Dendritic cell treated with granulocyte-macrophage colony-stimulating factor and Interleukin-4, amounts not matched to agents 40 ng/mL and 50 ng/mL, for 4 days (primary cell): ENCODE results near the gene TMPRSS4.
A peak's percentile ranks its signal among the peaks of the same experiment; 100 is the strongest.

ENCODE experiments used
- H3K27ac Mint-ChIP-seq: one replicate; pipeline ENCODE4 v1.8.0; 2022; ENCODE audit warnings: mild to moderate bottlenecking, mixed read lengths
- H3K27me3 Mint-ChIP-seq: one replicate; pipeline ENCODE4 v1.8.0; 2022; ENCODE audit warnings: mild to moderate bottlenecking, mixed read lengths
- H3K36me3 Mint-ChIP-seq: one replicate; pipeline ENCODE4 v1.8.0; 2022; ENCODE audit warnings: low read depth, mixed read lengths
- H3K4me1 Mint-ChIP-seq: one replicate; pipeline ENCODE4 v1.8.0; 2022; ENCODE audit warnings: low read depth, mixed read lengths
- H3K4me3 Mint-ChIP-seq: one replicate; pipeline ENCODE4 v1.8.0; 2022; ENCODE audit warnings: mild to moderate bottlenecking, moderate library complexity, mixed read lengths
- H3K9me3 Mint-ChIP-seq: one replicate; pipeline ENCODE4 v1.8.0; 2022; ENCODE audit warnings: mixed read lengths
- intact Hi-C: fragments of 100-400 bp; cut with micrococcal nuclease; formaldehyde crosslinking; loops from one replicate; pipeline ENCODE4 v1.15.0; 2022

Gene TMPRSS4

DNA sequence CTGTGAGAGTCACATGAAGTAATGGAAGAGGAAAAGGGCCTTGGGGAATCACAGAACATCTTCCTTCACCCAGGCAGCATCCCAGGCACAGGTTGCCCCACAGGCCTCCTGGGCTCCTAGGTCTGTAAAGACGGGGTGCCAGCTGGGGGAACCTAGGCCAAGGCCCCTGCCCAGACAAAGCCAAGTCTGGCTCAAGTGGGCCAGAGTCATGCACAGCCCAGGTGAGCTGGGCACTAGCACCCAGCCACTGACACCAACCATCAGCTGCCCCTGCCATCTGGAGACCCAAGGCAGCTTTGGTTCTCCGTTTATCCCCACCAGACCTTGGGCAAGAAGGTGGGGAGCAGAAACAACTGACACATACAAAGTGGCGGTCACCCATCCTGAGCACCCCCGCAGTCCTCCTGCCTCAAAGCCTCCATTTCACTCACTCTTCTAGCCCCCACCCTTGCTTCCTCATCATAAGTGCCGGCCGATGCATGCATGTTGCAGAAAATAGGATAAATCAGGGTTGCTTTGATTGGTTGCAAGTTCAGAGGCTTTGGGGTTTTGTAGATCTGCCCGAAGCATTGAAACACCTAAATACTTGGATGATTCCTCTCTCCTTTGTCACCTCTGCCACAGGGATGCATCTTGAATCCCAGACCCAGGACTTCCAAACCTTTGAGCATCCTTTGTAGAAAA, 26.5 kb upstream of the TMPRSS4 start:
- no peaks in the 10 kb centered on the region for H3K36me3 Mint-ChIP-seq
- H3K27ac Mint-ChIP-seq: peak overlapping the region; percentile 32
- no peaks in the 10 kb centered on the region for H3K9me3 Mint-ChIP-seq
- H3K27me3 Mint-ChIP-seq: no peaks in the 10 kb centered on the region
- H3K4me3 Mint-ChIP-seq: no peak overlapping the region
- peaks cover 60% of the 10 kb centered on the region for H3K4me1 Mint-ChIP-seq
- intact Hi-C loops: loop anchor here (5.0 kb wide), 3 partner anchors 48 to 208 kb away; partner anchors contain the start of gene IL10RA

GRCh38 chr11:118051136-118051610, 25.7 kb upstream of the TMPRSS4 start:
- peak overlapping the region; percentile 79 for H3K27ac Mint-ChIP-seq
- no peaks in the 10 kb centered on the region for H3K9me3 Mint-ChIP-seq
- H3K4me3 Mint-ChIP-seq: no peak overlapping the region
- H3K4me1 Mint-ChIP-seq: peaks cover 66% of the 10 kb centered on the region
- intact Hi-C loops: loop anchor here (5.0 kb wide), 3 partner anchors 49 to 209 kb away; partner anchors contain the start of gene IL10RA
- peaks cover 2% of the 10 kb centered on the region for H3K27me3 Mint-ChIP-seq
- H3K36me3 Mint-ChIP-seq: no peaks in the 10 kb centered on the region

DNA sequence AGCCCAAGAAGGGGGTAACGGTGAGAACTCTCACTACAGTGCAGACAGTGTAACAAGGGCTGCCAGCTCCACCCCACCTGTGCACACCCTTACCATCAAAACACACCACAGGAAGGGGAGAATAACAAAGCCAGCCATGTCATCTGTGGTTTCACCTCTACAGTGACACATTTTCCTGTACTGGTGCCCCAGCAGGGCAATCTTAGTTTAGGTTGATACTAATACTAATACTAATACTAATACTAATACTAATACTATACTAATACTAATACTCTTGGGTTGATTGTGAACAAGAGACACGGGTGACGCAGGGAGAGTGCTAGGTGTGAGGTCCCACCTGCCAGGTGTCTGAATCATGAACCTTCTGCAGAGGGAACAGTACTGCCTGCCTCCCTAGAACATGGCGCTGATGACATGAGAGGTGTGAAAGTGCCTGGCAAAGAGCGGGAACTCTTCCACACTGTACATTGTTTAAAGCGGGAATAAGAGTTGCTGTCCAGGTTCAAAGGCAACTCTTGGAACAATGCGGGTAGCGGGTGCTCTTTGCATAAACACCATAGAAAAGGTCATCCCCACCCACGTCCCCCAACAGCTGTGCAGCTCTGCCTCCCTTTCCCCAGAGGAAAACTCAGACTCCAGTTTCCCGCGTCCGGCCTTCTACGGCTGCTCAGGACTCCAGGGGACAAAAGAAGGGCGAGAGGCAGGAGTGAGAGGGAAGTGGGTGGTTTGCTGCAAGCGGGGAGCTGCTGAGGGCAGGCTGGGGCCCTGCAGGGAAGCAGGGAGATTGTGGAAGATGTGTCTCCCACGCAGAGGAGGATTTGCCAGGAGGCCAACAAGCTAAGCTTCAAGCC, 25.0 kb upstream of the TMPRSS4 start:
- intact Hi-C loops: loop anchor here (2.0 to 5.0 kb wide), 5 partner anchors 50 to 233 kb away; partner anchors contain the start of gene IL10RA
- Mint-ChIP-seq H3K9me3 (no peaks in the 10 kb centered on the region), H3K4me1 (peaks cover 67% of the 10 kb centered on the region), H3K27ac (peak overlapping the region; percentile 79), H3K36me3 (no peaks in the 10 kb centered on the region), H3K27me3 (peaks cover 4% of the 10 kb centered on the region), H3K4me3 (no peak overlapping the region)

- H3K27me3 Mint-ChIP-seq: peaks cover 13% of the 10 kb centered on the region
- intact Hi-C loops: loop anchor here (2.0 to 5.0 kb wide), 5 partner anchors 50 to 234 kb away; partner anchors contain the start of gene IL10RA
- H3K9me3 Mint-ChIP-seq: no peaks in the 10 kb centered on the region
- H3K27ac Mint-ChIP-seq: peak overlapping the region; percentile 79
- H3K4me3 Mint-ChIP-seq: no peak overlapping the region
- H3K36me3 Mint-ChIP-seq: no peaks in the 10 kb centered on the region
- H3K4me1 Mint-ChIP-seq: peaks cover 70% of the 10 kb centered on the region
Observed at GRCh38 chr11:118052581-118053206, 24.2 kb upstream of the TMPRSS4 start.

DNA sequence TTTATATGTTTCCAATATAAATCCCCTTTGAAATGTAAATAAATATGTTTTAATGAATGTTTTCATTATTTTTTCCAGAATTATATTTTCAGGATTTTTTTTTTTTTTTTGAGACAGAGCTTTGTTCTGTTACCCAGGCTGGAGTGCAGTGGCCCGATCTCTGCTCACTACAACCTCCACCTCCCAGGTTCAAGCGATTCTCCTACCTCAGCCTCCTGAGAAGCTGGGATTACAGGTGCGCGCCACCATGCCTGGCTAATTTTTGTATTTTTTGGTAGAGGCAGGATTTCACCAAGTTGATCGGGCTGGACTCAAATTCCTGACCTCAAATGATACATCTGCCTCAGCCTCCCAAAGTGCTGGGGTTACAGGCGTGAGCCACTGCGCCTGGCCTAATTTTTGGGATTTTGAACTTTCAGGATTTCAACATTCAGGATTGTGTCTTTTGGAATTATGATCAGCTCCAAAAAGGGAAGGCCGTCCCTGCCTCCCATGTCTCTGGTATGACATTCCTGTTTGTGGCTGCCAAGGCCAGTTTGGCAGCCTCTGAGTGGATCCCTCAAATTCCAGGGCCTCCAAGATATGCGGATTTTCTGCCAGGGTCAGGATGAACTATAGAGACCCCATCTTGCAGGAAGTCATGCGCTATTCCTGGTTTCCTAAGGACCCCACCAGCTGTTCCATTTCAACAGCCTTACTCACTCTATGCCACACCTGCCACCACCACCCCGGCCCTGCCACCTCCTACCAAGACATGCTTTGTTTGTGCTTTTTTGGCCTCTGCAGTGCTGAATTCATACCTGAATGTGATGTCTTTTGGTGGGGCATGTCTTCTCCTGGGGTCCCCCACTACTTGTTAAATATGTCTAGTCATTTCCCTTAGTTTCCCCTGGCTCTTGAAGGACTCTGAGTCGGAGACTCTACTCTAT, 21.9 kb upstream of the TMPRSS4 start:
- Mint-ChIP-seq H3K27me3 (peaks cover 17% of the 10 kb centered on the region), H3K4me3 (no peak overlapping the region), H3K27ac (no peak overlapping the region), H3K36me3 (no peaks in the 10 kb centered on the region), H3K9me3 (no peaks in the 10 kb centered on the region), H3K4me1 (peaks cover 65% of the 10 kb centered on the region)
- intact Hi-C loops: loop anchor here (5.0 kb wide), 3 partner anchors 53 to 213 kb away; partner anchors contain the start of gene IL10RA

DNA sequence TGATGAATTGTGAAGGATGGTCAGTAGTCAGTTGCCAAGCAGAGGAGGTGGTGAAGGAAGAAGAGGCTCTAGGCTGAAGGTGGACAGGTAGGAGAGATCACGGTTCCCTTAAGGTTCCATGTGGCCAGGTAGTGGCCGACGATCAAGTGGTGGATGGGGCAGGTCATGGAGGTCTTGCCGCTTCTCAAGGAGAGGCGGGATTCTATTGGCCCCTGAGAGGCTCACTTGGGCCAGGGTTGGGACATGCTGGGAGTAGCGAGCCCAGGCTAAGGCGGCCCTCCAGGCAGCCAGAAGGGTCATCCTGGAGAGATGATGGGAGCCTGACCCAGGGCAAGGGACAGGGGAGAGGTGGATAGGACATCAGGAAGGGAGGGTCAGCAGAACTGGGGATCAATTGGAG, 20.9 kb upstream of the TMPRSS4 start:
- no peak overlapping the region for H3K4me3 Mint-ChIP-seq
- peak overlapping the region; percentile 2 for H3K27ac Mint-ChIP-seq
- H3K4me1 Mint-ChIP-seq: peaks cover 69% of the 10 kb centered on the region
- H3K36me3 Mint-ChIP-seq: no peaks in the 10 kb centered on the region
- intact Hi-C loops: no loop called here
- no peaks in the 10 kb centered on the region for H3K9me3 Mint-ChIP-seq
- peaks cover 19% of the 10 kb centered on the region for H3K27me3 Mint-ChIP-seq

GRCh38 chr11:118056806-118057205, 20.1 kb upstream of the TMPRSS4 start:
- peaks cover 19% of the 10 kb centered on the region for H3K27me3 Mint-ChIP-seq
- H3K4me1 Mint-ChIP-seq: peaks cover 62% of the 10 kb centered on the region
- no peak overlapping the region for H3K4me3 Mint-ChIP-seq
- intact Hi-C loops: no loop called here
- no peaks in the 10 kb centered on the region for H3K36me3 Mint-ChIP-seq
- no peaks in the 10 kb centered on the region for H3K9me3 Mint-ChIP-seq
- H3K27ac Mint-ChIP-seq: peak overlapping the region; percentile 2

DNA sequence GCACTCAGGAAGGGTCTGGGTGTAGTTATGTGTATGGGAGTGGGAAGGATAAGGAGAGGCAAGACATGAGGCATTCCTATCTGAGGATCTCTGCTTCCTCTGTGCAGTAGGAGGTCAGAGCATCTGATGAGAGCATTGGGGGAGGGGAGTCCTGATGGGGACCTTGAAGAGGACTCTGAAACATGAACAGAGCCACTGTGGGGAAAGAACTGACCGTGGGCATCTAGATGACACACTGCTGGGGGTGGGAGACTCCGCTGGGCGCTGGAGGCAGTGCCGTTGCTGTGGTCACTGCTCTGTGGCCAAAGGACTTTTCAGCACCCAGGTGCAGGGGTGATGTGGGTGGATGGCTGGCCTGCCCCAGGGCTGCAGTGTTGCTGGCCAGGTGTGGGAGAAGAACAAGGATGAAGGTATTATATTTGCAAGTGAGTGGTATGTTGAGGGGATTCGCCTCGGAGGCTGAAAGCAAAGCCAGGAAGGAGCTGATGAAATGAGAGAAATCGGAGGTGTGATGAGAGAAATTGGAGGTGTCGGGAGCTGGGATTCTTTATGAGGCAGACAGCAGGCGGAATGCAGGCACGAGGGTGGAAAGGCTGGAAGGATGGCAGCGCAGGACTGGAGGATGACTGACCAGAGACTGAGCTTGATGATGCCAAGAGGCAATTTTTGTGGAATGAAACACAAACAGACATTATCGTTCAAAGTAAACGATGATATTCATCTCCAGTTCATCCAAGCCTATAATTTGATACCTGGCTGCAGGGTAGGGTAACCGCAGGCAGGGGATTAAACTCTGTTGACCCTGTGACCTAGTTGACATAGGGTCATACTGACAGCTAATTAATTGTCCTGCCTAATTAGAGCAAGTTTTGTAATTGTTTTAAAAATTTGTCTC, 19.4 kb upstream of the TMPRSS4 start:
- no peak overlapping the region for H3K27ac Mint-ChIP-seq
- peaks cover 19% of the 10 kb centered on the region for H3K27me3 Mint-ChIP-seq
- no peaks in the 10 kb centered on the region for H3K9me3 Mint-ChIP-seq
- H3K36me3 Mint-ChIP-seq: no peaks in the 10 kb centered on the region
- H3K4me3 Mint-ChIP-seq: no peak overlapping the region
- intact Hi-C loops: no loop called here
- H3K4me1 Mint-ChIP-seq: peaks cover 55% of the 10 kb centered on the region

GRCh38 chr11:118058311-118059245, 18.3 kb upstream of the TMPRSS4 start:
- Mint-ChIP-seq H3K4me3 (no peak overlapping the region), H3K27ac (no peak overlapping the region), H3K4me1 (peaks cover 44% of the 10 kb centered on the region), H3K36me3 (no peaks in the 10 kb centered on the region), H3K9me3 (no peaks in the 10 kb centered on the region), H3K27me3 (peaks cover 22% of the 10 kb centered on the region)
- intact Hi-C loops: no loop called here

DNA sequence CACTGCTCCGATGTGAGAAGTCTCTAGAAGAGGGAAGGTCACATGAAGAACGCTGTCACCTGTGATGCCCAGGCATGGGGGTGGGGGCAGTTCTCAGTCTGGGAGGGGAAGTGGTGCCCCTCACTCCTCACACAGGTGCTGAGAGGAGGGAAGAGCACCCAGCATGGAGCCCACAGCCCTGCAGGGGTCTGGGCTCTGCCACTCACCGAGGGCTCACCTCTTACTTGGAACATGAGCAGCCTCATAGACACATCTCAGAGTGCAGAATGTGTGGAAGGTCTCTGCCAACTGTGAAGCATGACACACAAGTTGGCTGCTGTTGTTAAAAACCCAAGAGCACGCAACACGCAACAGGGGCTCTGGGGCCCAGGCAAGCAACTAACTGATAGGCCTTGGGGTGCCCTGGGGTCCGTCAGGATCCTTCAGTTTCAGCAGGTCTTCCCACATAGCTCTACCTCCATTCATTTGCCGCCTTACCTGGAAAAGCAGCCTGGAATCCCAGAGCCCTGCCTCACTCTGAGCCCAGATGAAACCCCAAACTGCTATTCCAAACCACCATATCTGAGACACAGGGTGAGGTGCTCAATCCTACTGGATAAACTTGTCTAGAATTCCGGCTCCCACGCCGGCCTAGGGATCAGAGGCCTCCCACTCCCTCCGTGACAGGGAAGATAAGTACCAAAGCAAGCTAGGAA, 17.5 kb upstream of the TMPRSS4 start:
- H3K27me3 Mint-ChIP-seq: peaks cover 22% of the 10 kb centered on the region
- intact Hi-C loops: no loop called here
- peaks cover 42% of the 10 kb centered on the region for H3K4me1 Mint-ChIP-seq
- no peaks in the 10 kb centered on the region for H3K9me3 Mint-ChIP-seq
- no peak overlapping the region for H3K27ac Mint-ChIP-seq
- no peaks in the 10 kb centered on the region for H3K36me3 Mint-ChIP-seq
- H3K4me3 Mint-ChIP-seq: no peak overlapping the region

GRCh38 chr11:118060081-118060661, 16.7 kb upstream of the TMPRSS4 start:
- H3K4me3 Mint-ChIP-seq: no peak overlapping the region
- peaks cover 42% of the 10 kb centered on the region for H3K4me1 Mint-ChIP-seq
- intact Hi-C loops: no loop called here
- H3K27ac Mint-ChIP-seq: peak overlapping the region; percentile 58
- H3K36me3 Mint-ChIP-seq: no peaks in the 10 kb centered on the region
- peaks cover 22% of the 10 kb centered on the region for H3K27me3 Mint-ChIP-seq
- H3K9me3 Mint-ChIP-seq: no peaks in the 10 kb centered on the region
